ENCODE data around the gene CAP2.
"Not testable (repeated sequence)": the region's sequence is repeated elsewhere in the genome, so short reads cannot be mapped to it uniquely, and the experiment has no call there.

CAP2 gene

GRCh38 chr6:17562636-17563035 lies 169.2 kb downstream of the CAP2 start:
- no peak overlapping the region for H3K27ac ChIP-seq (ENCODE audit: low read length)
- H3K9me3 ChIP-seq (ENCODE audit: control insufficient read depth in 2 of 2, low read length in 2 of 2) = no peaks in the 10 kb centered on the region
- H3K27me3 ChIP-seq (ENCODE audit: control insufficient read depth in 1 of 2, insufficient read depth in 2 of 2, low read length in 2 of 2) = no peaks in the 10 kb centered on the region
- H3K36me3 ChIP-seq (ENCODE audit: control insufficient read depth in 2 of 2, insufficient read depth in 2 of 2, low read length in 2 of 2) = no peaks in the 10 kb centered on the region
- H3K9ac ChIP-seq (ENCODE audit: low read length in 2 of 2) = no peak overlapping the region
- no peaks in the 10 kb centered on the region for H3K4me1 ChIP-seq (ENCODE audit: control insufficient read depth, insufficient read depth, low read length)
- no peak overlapping the region for H3K4me3 ChIP-seq (ENCODE audit: low read length in 2 of 2)

GRCh38 chr6:17565399-17565798 lies 172.0 kb downstream of the CAP2 start:
- Histone ChIP-seq H3K27ac (ENCODE audit: low read length) (no peak overlapping the region), H3K36me3 (ENCODE audit: control insufficient read depth in 2 of 2, insufficient read depth in 2 of 2, low read length in 2 of 2) (no peaks in the 10 kb centered on the region), H3K4me3 (ENCODE audit: low read length in 2 of 2) (no peak overlapping the region), H3K9me3 (ENCODE audit: control insufficient read depth in 2 of 2, low read length in 2 of 2) (no peaks in the 10 kb centered on the region), H3K9ac (ENCODE audit: low read length in 2 of 2) (no peak overlapping the region), H3K27me3 (ENCODE audit: control insufficient read depth in 1 of 2, insufficient read depth in 2 of 2, low read length in 2 of 2) (no peaks in the 10 kb centered on the region), H3K4me1 (ENCODE audit: control insufficient read depth, insufficient read depth, low read length) (no peaks in the 10 kb centered on the region)

GRCh38 chr6:17574866-17575560 lies 181.6 kb downstream of the CAP2 start:
- H3K9ac ChIP-seq (ENCODE audit: low read length in 2 of 2) = no peak overlapping the region
- H3K27ac ChIP-seq (ENCODE audit: low read length) = no peak overlapping the region
- H3K27me3 ChIP-seq (ENCODE audit: control insufficient read depth in 1 of 2, insufficient read depth in 2 of 2, low read length in 2 of 2) = no peaks in the 10 kb centered on the region
- H3K36me3 ChIP-seq (ENCODE audit: control insufficient read depth in 2 of 2, insufficient read depth in 2 of 2, low read length in 2 of 2) = no peaks in the 10 kb centered on the region
- H3K9me3 ChIP-seq (ENCODE audit: control insufficient read depth in 2 of 2, low read length in 2 of 2) = peaks cover 5 to 7% of the 10 kb centered on the region in 2 donors
- H3K4me3 ChIP-seq (ENCODE audit: low read length in 2 of 2) = no peak overlapping the region
- no peaks in the 10 kb centered on the region for H3K4me1 ChIP-seq (ENCODE audit: control insufficient read depth, insufficient read depth, low read length)

GRCh38 chr6:17577059-17577458 lies 183.7 kb downstream of the CAP2 start:
- H3K27ac ChIP-seq (ENCODE audit: low read length) = no peak overlapping the region
- peaks cover 5 to 7% of the 10 kb centered on the region in 2 donors for H3K9me3 ChIP-seq (ENCODE audit: control insufficient read depth in 2 of 2, low read length in 2 of 2)
- no peak overlapping the region for H3K9ac ChIP-seq (ENCODE audit: low read length in 2 of 2)
- no peaks in the 10 kb centered on the region for H3K27me3 ChIP-seq (ENCODE audit: control insufficient read depth in 1 of 2, insufficient read depth in 2 of 2, low read length in 2 of 2)
- no peak overlapping the region for H3K4me3 ChIP-seq (ENCODE audit: low read length in 2 of 2)
- no peaks in the 10 kb centered on the region for H3K36me3 ChIP-seq (ENCODE audit: control insufficient read depth in 2 of 2, insufficient read depth in 2 of 2, low read length in 2 of 2)
- peaks cover 4% of the 10 kb centered on the region for H3K4me1 ChIP-seq (ENCODE audit: control insufficient read depth, insufficient read depth, low read length)

DNA sequence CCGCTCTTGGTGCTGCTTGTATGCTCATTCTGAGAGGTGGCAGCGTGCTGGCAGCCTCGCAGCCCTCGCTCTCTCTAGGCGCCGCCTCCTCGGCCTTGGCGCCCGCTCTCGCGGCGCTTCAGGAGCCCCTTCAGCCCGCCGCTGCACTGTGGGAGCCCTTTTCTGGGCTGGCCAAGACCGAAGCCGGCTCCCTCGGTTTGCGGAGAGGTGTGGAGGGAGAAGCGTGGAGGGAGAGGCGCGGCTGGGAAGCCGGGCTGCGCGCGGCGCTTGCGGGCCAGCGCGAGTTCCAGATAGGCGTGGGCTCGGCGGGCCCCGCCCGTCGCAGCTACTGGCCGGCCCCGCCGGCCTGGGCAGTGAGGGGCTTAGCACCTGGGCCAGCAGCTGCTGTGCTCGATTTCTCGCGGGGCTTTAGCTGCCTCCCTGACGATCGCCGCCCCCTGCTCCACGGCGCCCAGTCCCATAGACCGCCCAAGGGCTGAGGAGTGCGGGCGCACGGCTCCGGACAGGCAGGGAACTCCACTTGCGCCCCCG lies 187.2 kb downstream of the CAP2 start:
- peak overlapping the region; percentile 71 for H3K27ac ChIP-seq (ENCODE audit: low read length)
- H3K36me3 ChIP-seq (ENCODE audit: control insufficient read depth in 2 of 2, insufficient read depth in 2 of 2, low read length in 2 of 2) = no peaks in the 10 kb centered on the region
- no peaks in the 10 kb centered on the region for H3K27me3 ChIP-seq (ENCODE audit: control insufficient read depth in 1 of 2, insufficient read depth in 2 of 2, low read length in 2 of 2)
- peak overlapping the region; percentile 32 to 74 for H3K4me3 ChIP-seq (ENCODE audit: low read length in 2 of 2)
- peaks cover 5 to 7% of the 10 kb centered on the region in 2 donors for H3K9me3 ChIP-seq (ENCODE audit: control insufficient read depth in 2 of 2, low read length in 2 of 2)
- H3K9ac ChIP-seq (ENCODE audit: low read length in 2 of 2) = peak overlapping the region; percentile 41 to 51
- H3K4me1 ChIP-seq (ENCODE audit: control insufficient read depth, insufficient read depth, low read length) = peaks cover 7% of the 10 kb centered on the region

GRCh38 chr6:17581282-17581681 lies 187.9 kb downstream of the CAP2 start:
- not testable (repeated sequence) for H3K27me3 ChIP-seq (ENCODE audit: control insufficient read depth in 1 of 2, insufficient read depth in 2 of 2, low read length in 2 of 2); H3K36me3 ChIP-seq (ENCODE audit: control insufficient read depth in 2 of 2, insufficient read depth in 2 of 2, low read length in 2 of 2); H3K9me3 ChIP-seq (ENCODE audit: control insufficient read depth in 2 of 2, low read length in 2 of 2); H3K4me3 ChIP-seq (ENCODE audit: low read length in 2 of 2); H3K9ac ChIP-seq (ENCODE audit: low read length in 2 of 2); H3K4me1 ChIP-seq (ENCODE audit: control insufficient read depth, insufficient read depth, low read length)
- H3K27ac ChIP-seq (ENCODE audit: low read length) = peak overlapping the region; percentile 41

DNA sequence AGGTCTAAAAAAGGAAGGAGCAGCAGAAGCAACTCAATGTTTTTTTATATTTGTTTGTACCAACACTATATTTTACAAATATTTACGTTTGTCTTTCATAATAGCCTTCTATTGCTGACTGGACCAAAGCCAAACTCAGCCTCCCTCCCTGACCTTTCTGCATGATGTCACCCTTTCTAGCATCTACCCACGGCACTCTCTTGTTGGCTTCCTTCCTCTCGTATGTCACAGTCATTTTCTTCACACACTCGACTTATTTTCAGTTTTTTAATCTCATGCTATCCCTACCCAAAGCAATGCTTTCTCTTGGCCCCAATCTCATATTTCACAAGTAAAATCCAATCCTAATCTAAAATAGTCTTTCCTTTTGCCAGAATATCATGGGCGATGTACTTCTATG lies 190.4 kb downstream of the CAP2 start:
- peaks cover 7% of the 10 kb centered on the region for H3K4me1 ChIP-seq (ENCODE audit: control insufficient read depth, insufficient read depth, low read length)
- peak overlapping the region; percentile 6 to 54 for H3K4me3 ChIP-seq (ENCODE audit: low read length in 2 of 2)

GRCh38 chr6:17584241-17584803 lies 190.9 kb downstream of the CAP2 start:
- Histone ChIP-seq H3K9me3 (ENCODE audit: control insufficient read depth in 2 of 2, low read length in 2 of 2) (no peaks in the 10 kb centered on the region), H3K9ac (ENCODE audit: low read length in 2 of 2) (peak overlapping the region in 1 of 2 donors; percentile 36), H3K4me1 (ENCODE audit: control insufficient read depth, insufficient read depth, low read length) (peaks cover 7% of the 10 kb centered on the region), H3K36me3 (ENCODE audit: control insufficient read depth in 2 of 2, insufficient read depth in 2 of 2, low read length in 2 of 2) (no peaks in the 10 kb centered on the region), H3K4me3 (ENCODE audit: low read length in 2 of 2) (peak overlapping the region in 1 of 2 donors; percentile 54), H3K27ac (ENCODE audit: low read length) (peak overlapping the region; percentile 78), H3K27me3 (ENCODE audit: control insufficient read depth in 1 of 2, insufficient read depth in 2 of 2, low read length in 2 of 2) (no peaks in the 10 kb centered on the region)

More for the DNA sequence above, 190.4 kb downstream of the CAP2 start:
- Histone ChIP-seq H3K27me3 (ENCODE audit: control insufficient read depth in 1 of 2, insufficient read depth in 2 of 2, low read length in 2 of 2) (no peaks in the 10 kb centered on the region), H3K36me3 (ENCODE audit: control insufficient read depth in 2 of 2, insufficient read depth in 2 of 2, low read length in 2 of 2) (no peaks in the 10 kb centered on the region), H3K9me3 (ENCODE audit: control insufficient read depth in 2 of 2, low read length in 2 of 2) (no peaks in the 10 kb centered on the region), H3K9ac (ENCODE audit: low read length in 2 of 2) (peak overlapping the region; percentile 36 to 66), H3K27ac (ENCODE audit: low read length) (peak overlapping the region; percentile 78)

DNA sequence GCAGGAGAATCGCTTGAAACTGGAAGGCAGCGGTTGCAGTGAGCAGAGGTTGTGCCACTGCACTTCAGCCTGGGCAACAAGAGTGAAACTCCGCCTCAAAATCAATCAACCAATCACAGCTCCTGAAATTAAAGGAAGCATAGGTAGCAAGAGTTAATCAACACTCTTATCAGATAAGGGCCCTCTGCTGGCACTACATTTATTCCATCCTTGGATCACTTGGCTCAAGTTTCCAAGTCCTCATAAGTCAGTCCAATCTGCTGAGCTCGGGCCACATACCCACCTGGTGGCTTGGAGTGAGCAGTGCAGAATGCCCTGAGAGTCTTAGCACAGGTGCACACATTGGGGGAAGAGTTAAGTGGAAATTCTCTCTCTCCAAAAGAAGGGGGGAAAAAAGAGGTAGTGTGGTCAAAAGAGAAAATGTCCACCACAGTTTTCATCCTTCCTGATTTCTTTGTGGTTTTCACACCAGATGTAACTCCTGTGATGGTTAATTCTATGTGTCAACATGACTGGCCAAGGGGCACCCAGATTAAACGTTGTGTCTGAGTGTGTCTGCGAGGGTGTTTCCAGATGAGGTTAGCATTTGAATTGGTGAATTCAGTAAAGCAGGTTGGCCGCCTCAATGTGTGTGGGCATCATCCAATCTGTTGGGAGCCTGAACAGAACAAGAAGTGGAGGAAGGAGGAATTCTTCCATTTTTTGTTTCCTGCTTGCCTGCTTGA lies 192.5 kb downstream of the CAP2 start:
- Histone ChIP-seq H3K4me1 (ENCODE audit: control insufficient read depth, insufficient read depth, low read length) (peaks cover 3% of the 10 kb centered on the region), H3K4me3 (ENCODE audit: low read length in 2 of 2) (no peak overlapping the region), H3K36me3 (ENCODE audit: control insufficient read depth in 2 of 2, insufficient read depth in 2 of 2, low read length in 2 of 2) (no peaks in the 10 kb centered on the region), H3K27ac (ENCODE audit: low read length) (no peak overlapping the region), H3K27me3 (ENCODE audit: control insufficient read depth in 1 of 2, insufficient read depth in 2 of 2, low read length in 2 of 2) (no peaks in the 10 kb centered on the region), H3K9me3 (ENCODE audit: control insufficient read depth in 2 of 2, low read length in 2 of 2) (no peaks in the 10 kb centered on the region), H3K9ac (ENCODE audit: low read length in 2 of 2) (no peak overlapping the region)

- not testable (repeated sequence) for H3K27me3 ChIP-seq (ENCODE audit: control insufficient read depth in 1 of 2, insufficient read depth in 2 of 2, low read length in 2 of 2); H3K27ac ChIP-seq (ENCODE audit: low read length); H3K9ac ChIP-seq (ENCODE audit: low read length in 2 of 2); H3K9me3 ChIP-seq (ENCODE audit: control insufficient read depth in 2 of 2, low read length in 2 of 2); H3K4me3 ChIP-seq (ENCODE audit: low read length in 2 of 2); H3K36me3 ChIP-seq (ENCODE audit: control insufficient read depth in 2 of 2, insufficient read depth in 2 of 2, low read length in 2 of 2); H3K4me1 ChIP-seq (ENCODE audit: control insufficient read depth, insufficient read depth, low read length)
Observed at GRCh38 chr6:17586623-17587022, 193.2 kb downstream of the CAP2 start.
